GM12892 (cell line): Measurements from ENCODE around the gene ZBTB46.

ENCODE experiments used
- POLR2A ChIP-seq: IDR thresholded peaks from 2 replicates; pipeline ENCODE4 v1.6.1; 2011; ENCODE audit warnings: low read depth, low read length, control low read depth
- POLR2AphosphoS5 ChIP-seq: IDR thresholded peaks from 2 replicates; pipeline ENCODE4 v1.6.1; 2011; ENCODE audit warnings: low read depth, low read length, control low read depth

DNA sequence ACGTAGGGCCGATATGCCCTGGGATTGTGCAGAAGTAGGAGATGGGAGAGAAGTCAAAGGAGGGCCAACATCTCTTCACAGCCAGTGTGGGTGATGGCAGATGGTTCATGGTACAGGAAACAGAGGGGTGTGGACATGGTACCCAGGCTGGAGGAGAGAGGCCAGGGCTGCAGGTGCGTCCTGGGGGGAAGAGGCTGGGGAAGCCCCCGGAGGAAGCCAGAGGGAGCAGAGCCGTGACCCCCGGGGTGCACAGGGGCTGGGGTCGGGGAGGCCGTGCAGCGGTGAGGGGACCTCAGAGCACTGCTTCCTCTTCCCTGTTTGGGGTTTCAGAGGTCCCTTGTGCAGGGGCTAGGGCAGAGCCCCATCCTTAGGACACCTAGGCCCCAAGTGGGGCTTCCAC lies 11.2 kb upstream of the ZBTB46 start:
- TF ChIP-seq POLR2A (no peak), POLR2AphosphoS5 (no peak)
